Adrenal gland (tissue), 12 donors: ENCODE data around the gene SV2C. TPM values are rescaled to one million over a fixed set of nuclear protein-coding genes. Genes with fewer than 3 reads are reported as not detected.

Experiments
- DNase-seq, 7 donors: peaks; one replicate each; pipeline ENCODE4 v3.0.0-alpha.2; 2019 to 2020
- H3K27ac ChIP-seq, 5 donors: fragments of 200-600 bp; sonication (generic) in 4 of 5; 1 replicate in 3 of 5; 2 replicates in 2 of 5; pipeline versions ENCODE4 v1.5.1 to v1.8.0; 2016 to 2020; ENCODE audit warnings: mild to moderate bottlenecking in 1 of 5
- H3K27me3 ChIP-seq: fragments of 200-600 bp; 2 replicates; pipeline ENCODE4 v1.8.0; 2021
- H3K36me3 ChIP-seq, 2 donors: fragments of 200-600 bp; replicated peaks in 1 of 2; 1 replicate in 1 of 2; 2 replicates in 1 of 2; pipeline versions ENCODE4 v1.5.1 to v1.8.0; 2018 to 2022
- H3K4me1 ChIP-seq, 2 donors: fragments of 200-600 bp; replicated peaks in 1 of 2; 1 replicate in 1 of 2; 2 replicates in 1 of 2; pipeline versions ENCODE4 v1.5.1 to v1.8.0; 2018 to 2021
- H3K4me3 ChIP-seq, 4 donors: fragments of 200-600 bp; sonication (generic) in 3 of 4; one replicate each; pipeline ENCODE4 v1.5.1; 2016 to 2018
- H3K9me3 ChIP-seq, 3 donors: fragments of 200-600 bp; sonication (generic) in 1 of 3; replicated peaks in 1 of 3; 1 replicate in 2 of 3; 2 replicates in 1 of 3; pipeline versions ENCODE4 v1.5.1 to v1.8.0; 2016 to 2021
- CTCF ChIP-seq, 6 experiments: fragments of 450-650 bp in 4 of 6; fragments of 200-600 bp in 2 of 6; sonication (generic) in 1 of 6; IDR thresholded peaks; 1 replicate in 5 of 6; 2 replicates in 1 of 6; pipeline versions ENCODE4 v1.5.1 to v1.8.0; 2016 to 2021; ENCODE audit warnings: antibody characterized with exemption in 6 of 6, mild to moderate bottlenecking in 2 of 6, moderate library complexity in 1 of 6
- POLR2A ChIP-seq, 2 donors: fragments of 450-650 bp; IDR thresholded peaks; one replicate each; pipeline ENCODE4 v1.6.1; 2017; ENCODE audit warnings: antibody characterized with exemption in 2 of 2, mild to moderate bottlenecking in 2 of 2, moderate library complexity in 1 of 2
- WGBS, 4 donors: extraction: QIAGEN DNeasy Blood & Tissue Kit in 2 of 4; methylation state at CpG; one replicate each; pipeline versions ENCODE4 v1.1.5 to v1.1.7; 2013 to 2017; 5-methylcytosine and 5-hydroxymethylcytosine counted together
- intact Hi-C, 2 donors: fragments of 100-400 bp; cut with DNase I; formaldehyde crosslinking; loops; one replicate each; pipeline versions ENCODE4 v1.14.1 to v1.15.0; 2022 to 2023
- polyA plus RNA-seq, 3 donors: library from polyadenylated mRNA; stranded (reverse); fragments of 200-250 nt in 2 of 3; fragments of 350-450 nt in 1 of 3; fragmentation: Illumina TruSeq in 1 of 3; extraction: RNeasy Lipid Tissue Mini Kit (QIAGEN cat#74804) in 1 of 3; gene quantifications; one replicate each; pipeline ENCODE4 v1.2.3, GENCODE V29; 2013 to 2014
- total RNA-seq, 9 donors: library from RNA; depleted of rRNA in 4 of 9; stranded (reverse); fragments of >200 nt in 4 of 9; fragments of 120-200 nt in 1 of 9; fragmentation: NEBNext Ultra II Directional in 1 of 9; extraction: Animal tissue kit (Norgen Biotek cat#: 25700) in 1 of 9; gene quantifications; one replicate each; pipeline versions ENCODE4 v1.1.0 to v1.2.4, GENCODE V29; 2013 to 2023
- donor health status: healthy with polysubstance abuse.
- donor health status: Bipolar disorder and iron deficiency.
- donor health status: DM: yes; HTN: yes; CAD: no.
- donor health status: DM: no; HTN: no; CAD: no.
- donor health status: DM: no; HTN: no; CAD: no.
- donor health status: DM: yes; HTN: yes; CAD: no.

Gene SV2C
- total and polyA plus RNA-seq, 12 donors: under 0.01 to 0.96 (median 0.19) TPM; not detected in 1

DNA sequence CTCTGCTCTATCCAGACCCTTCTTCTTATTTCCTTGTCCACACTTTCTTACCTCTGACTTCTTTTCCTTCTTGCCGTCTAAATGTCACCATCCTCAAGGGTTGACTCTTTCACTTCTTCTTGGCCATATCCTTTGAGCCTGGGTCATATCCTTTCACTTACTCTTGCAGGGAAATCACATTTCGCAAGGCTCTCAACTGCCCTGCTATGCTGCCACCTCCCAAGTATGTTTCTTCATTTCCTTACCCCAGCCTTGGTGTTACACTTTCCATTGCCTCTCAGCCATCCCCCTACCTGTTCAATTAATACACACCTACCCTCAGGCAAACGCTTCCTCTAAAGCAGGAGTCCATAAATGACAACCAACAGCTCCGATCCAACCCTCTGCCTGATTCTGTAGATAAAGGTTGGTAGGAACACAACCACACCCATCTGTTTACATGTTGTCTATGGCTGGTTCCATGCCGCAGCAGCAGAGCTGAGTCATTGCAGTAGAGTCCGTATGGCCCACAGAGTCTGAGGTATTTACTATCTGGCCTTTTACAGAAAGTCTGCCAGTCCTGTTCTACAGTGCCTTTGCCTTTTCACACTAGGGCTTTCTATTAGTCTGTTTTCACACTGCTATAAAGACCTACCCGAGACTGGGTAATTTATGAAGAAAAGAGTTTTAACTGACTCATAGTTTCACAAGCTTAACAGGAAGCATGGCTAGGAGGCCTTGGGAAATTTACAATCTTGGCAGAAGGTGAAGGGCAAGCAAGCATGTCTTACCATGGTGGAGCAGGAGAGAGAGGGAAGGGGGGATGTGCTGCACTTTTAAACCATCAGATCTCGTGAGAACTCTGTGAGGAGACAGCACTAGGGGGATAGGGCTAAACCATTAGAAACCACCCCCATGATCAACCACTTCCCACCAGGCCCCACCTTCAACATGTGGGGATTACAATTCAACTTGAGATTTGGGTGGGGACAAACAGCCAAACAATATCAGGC, 97.9 kb downstream of the SV2C start:
- no peak overlapping the region for H3K4me3 ChIP-seq
- no peaks in the 10 kb centered on the region for H3K36me3 ChIP-seq
- no peak overlapping the region for H3K27ac ChIP-seq
- 62 to 65% (median 63%) methylated on average over 7 to 8 of the region's 8 CpGs for WGBS, 4 donors
- peaks cover 0 to 7% of the 10 kb centered on the region in 2 donors for H3K4me1 ChIP-seq
- DNase-seq: peak in 4 of 7 donors; percentile 16 to 46 (median 37)
- intact Hi-C loops: loop anchor here in 1 of 2 donors (10.0 kb wide), 1 partner anchor 446 kb away; no protein-coding TSS in a partner anchor
- no peaks in the 10 kb centered on the region for H3K9me3 ChIP-seq
- H3K27me3 ChIP-seq: no peaks in the 10 kb centered on the region
- TF ChIP-seq CTCF (IDR thresholded peaks at IDR 0.05) (no peak), POLR2A (IDR thresholded peaks at IDR 0.05) (no peak)

DNA sequence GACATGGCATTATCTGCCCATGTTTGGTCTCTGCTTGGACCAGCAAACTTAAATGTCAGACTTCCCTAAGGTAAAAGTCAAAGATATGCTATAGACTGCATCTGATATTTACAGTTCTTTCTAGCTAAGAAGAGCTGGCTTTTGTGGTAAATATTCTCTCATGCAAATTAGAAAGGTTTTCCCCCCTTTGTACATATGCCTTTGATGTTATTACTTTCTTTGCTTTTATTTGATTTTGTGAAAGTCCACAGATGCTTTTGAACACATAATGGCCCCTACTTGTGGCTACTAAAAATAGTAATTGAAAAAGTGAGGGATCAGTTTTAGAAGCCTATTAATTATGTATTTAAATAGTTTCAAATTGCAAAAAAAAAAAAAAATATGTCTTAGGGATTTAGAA, 104.2 kb downstream of the SV2C start:
- no peak overlapping the region for H3K27ac ChIP-seq
- H3K9me3 ChIP-seq: no peaks in the 10 kb centered on the region
- no peak for DNase-seq
- no peaks in the 10 kb centered on the region for H3K36me3 ChIP-seq
- no peaks in the 10 kb centered on the region for H3K27me3 ChIP-seq
- H3K4me3 ChIP-seq: no peak overlapping the region
- intact Hi-C loops: loop anchor here in 1 of 2 donors (10.0 kb wide), 1 partner anchor 453 kb away; no protein-coding TSS in a partner anchor
- no peaks in the 10 kb centered on the region for H3K4me1 ChIP-seq
- TF ChIP-seq POLR2A (IDR thresholded peaks at IDR 0.05) (no peak), CTCF (IDR thresholded peaks at IDR 0.05) (no peak)

DNA sequence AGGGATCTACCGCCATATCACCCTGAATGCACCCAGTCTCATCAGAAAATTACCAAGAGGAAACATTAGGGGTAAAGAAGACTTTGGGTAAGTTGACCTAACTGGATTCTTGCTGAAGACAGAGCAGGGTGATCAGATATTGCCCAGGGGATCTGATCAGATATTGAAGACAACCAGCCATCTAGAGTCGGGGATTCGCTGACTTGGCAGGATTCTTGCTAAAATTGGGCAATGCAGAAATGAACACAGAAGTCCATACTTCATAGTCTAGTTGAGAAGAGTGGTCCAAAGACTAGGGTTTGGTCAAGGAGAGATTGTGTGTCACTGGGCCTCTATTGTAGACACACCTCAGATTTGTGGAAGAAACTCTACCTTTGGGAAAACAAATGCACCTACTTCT, 107.2 kb downstream of the SV2C start:
- DNase-seq: no peak
- no peaks in the 10 kb centered on the region for H3K27me3 ChIP-seq
- no peaks in the 10 kb centered on the region for H3K4me1 ChIP-seq
- H3K9me3 ChIP-seq: no peaks in the 10 kb centered on the region
- intact Hi-C loops: no loop called here
- H3K36me3 ChIP-seq: no peaks in the 10 kb centered on the region
- H3K4me3 ChIP-seq: no peak overlapping the region
- WGBS, 4 donors: 76 to 99% (median 96%) methylated on average over 3 of the region's 3 CpGs
- H3K27ac ChIP-seq: no peak overlapping the region
- TF ChIP-seq CTCF (IDR thresholded peaks at IDR 0.05) (no peak), POLR2A (IDR thresholded peaks at IDR 0.05) (no peak)

DNA sequence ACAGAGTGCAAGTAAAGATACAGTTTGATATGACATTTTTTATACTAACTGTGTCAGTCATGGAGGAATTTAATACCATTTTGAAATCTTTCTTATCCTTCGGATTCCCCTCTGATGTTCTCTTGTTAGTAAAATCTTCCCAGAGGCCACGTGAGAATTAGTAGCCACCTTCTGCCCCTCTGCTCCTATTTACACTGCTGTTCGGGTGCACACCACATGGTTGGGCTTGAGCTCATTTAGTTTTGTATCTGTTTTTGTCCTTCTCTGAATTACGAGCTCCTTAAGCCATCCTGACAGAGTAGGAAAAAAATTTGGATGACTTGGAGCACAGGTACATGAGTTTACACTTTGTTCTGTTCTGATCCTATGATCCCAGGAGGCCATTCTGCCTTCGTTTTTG, 109.7 kb downstream of the SV2C start:
- DNase-seq: no peak
- intact Hi-C loops: no loop called here
- H3K4me1 ChIP-seq: no peaks in the 10 kb centered on the region
- 53 to 58% (median 55%) methylated on average over 5 of the region's 5 CpGs for WGBS, 4 donors
- H3K36me3 ChIP-seq: no peaks in the 10 kb centered on the region
- H3K9me3 ChIP-seq: no peaks in the 10 kb centered on the region
- TF ChIP-seq POLR2A (IDR thresholded peaks at IDR 0.05): no peak
- TF ChIP-seq CTCF (IDR thresholded peaks at IDR 0.05): no peak
- no peak overlapping the region for H3K27ac ChIP-seq
- no peak overlapping the region for H3K4me3 ChIP-seq
- no peaks in the 10 kb centered on the region for H3K27me3 ChIP-seq
